OCI-LY3 (cell line): ENCODE data around the gene FMOD.

ENCODE experiments used
- H2AFZ ChIP-seq: fragments of 200-600, 300-600 bp; shearing (Covaris generic); 2 replicates; pipeline ENCODE4 v1.6.0; 2014; ENCODE audit warnings: antibody characterized with exemption, low read depth, low read length
- H3K27ac ChIP-seq: fragments of 200-600, 300-600 bp; sonication (generic); 2 replicates; pipeline ENCODE4 v1.5.1; 2014; ENCODE audit warnings: mild to moderate bottlenecking, low read length, moderate library complexity, mixed read lengths
- H3K27me3 ChIP-seq: fragments of 200-600, 300-600 bp; sonication (generic); 2 replicates; pipeline ENCODE4 v1.6.1; 2014; ENCODE audit warnings: low read depth, low read length, mixed read lengths
- H3K36me3 ChIP-seq: fragments of 200-600, 300-600 bp; sonication (generic); replicated peaks from 2 replicates; pipeline ENCODE3; 2014; ENCODE audit warnings: low read depth, low read length, mixed read lengths
- H3K4me1 ChIP-seq: fragments of 300-600, 200-600 bp; sonication (generic); 2 replicates; pipeline ENCODE4 v1.6.1; 2014; ENCODE audit warnings: low read length, mixed read lengths
- H3K4me2 ChIP-seq: fragments of 200-600, 300-600 bp; sonication (generic); 2 replicates; pipeline ENCODE4 v1.6.1; 2014; ENCODE audit warnings: low read length, mixed read lengths
- H3K4me3 ChIP-seq: fragments of 300-600, 200-600 bp; sonication (generic); 2 replicates; pipeline ENCODE4 v1.5.1; 2014; ENCODE audit warnings: antibody characterized with exemption, mild to moderate bottlenecking, low read length, moderate library complexity
- H3K79me2 ChIP-seq: fragments of 300-600, 200-600 bp; shearing (Covaris generic); 2 replicates; pipeline ENCODE4 v1.6.1; 2014; ENCODE audit warnings: mild to moderate bottlenecking, low read length, mixed read lengths
- H3K9ac ChIP-seq: fragments of 300-600, 200-600 bp; shearing (Covaris generic); 2 replicates; pipeline ENCODE4 v1.6.0; 2014; ENCODE audit warnings: mild to moderate bottlenecking, low read length, moderate library complexity
- H3K9me3 ChIP-seq: fragments of 200-600, 300-600 bp; shearing (Covaris generic); 2 replicates; pipeline ENCODE4 v1.6.1; 2014; ENCODE audit warnings: low read length, mixed read lengths; ENCODE audit not compliant: insufficient read depth
- H4K20me1 ChIP-seq: fragments of 200-600, 300-600 bp; sonication (generic); 2 replicates; pipeline ENCODE4 v1.6.1; 2016; ENCODE audit warnings: low read length, mixed read lengths; ENCODE audit not compliant: insufficient read depth
- EZH2phosphoT487 ChIP-seq: fragments of 200-600 bp; shearing (Covaris generic); IDR thresholded peaks from 2 replicates; pipeline ENCODE4 v1.6.1; 2018; ENCODE audit warnings: antibody characterized with exemption, mixed run types, low read depth
- TF ChIP-seq, protein P1 (sequence below): fragments of 200-600, 300-600 bp; sonication (generic); IDR thresholded peaks from 2 replicates; pipeline ENCODE4 v1.5.1; 2014; ENCODE audit warnings: antibody characterized with exemption, low read length, low read depth

FMOD gene

DNA sequence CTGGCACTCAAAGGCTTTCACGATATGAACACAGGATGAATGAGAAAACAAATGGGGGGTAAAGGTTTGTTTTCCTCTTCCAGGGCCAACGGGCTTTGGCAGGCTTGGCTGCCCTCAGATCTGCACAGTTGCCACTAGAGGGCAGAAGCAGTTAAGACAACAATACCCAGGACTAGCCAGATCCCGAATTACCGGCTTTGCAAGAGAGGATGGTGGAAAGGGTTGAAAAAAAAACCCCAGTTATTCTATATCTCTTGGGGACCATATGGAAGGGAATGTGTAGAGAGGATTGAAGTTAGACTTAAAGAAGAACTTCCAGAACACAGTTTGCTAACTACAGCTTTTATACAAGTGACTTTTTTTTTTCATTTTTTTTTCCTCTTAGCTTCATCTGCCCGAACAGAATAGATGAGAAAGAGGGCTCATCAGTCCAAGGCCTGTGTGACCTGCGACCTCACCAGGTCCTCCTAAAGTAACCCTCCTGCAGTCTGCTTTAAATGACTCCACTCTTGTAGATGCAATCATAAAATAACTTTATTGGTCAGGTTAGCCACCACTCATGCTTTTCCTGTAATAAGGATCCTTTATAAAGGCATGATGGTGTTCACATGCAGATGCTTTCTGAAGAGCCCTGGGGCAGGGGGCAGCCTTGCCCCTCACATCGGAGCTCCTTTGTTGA lies 10.7 kb downstream of the FMOD start:
- Histone ChIP-seq H3K79me2 (no peaks in the 10 kb centered on the region), H3K36me3 (no peaks in the 10 kb centered on the region), H3K27ac (no peak overlapping the region), H4K20me1 (no peaks in the 10 kb centered on the region), H2AFZ (peak overlapping the region; percentile 2; the same call in 1 of the 2 replicates), H3K4me1 (peaks cover 15% of the 10 kb centered on the region), H3K9me3 (no peaks in the 10 kb centered on the region), H3K4me3 (no peak overlapping the region), H3K9ac (no peak overlapping the region), H3K4me2 (peak overlapping the region; percentile 15; the same call in 1 of the 2 replicates), H3K27me3 (peaks cover 43% of the 10 kb centered on the region)
- 0 out of 2 replicates have a peak, but pooled peaks have one; percentile 45 for TF ChIP-seq EZH2phosphoT487
- TF ChIP-seq, protein P1, sequence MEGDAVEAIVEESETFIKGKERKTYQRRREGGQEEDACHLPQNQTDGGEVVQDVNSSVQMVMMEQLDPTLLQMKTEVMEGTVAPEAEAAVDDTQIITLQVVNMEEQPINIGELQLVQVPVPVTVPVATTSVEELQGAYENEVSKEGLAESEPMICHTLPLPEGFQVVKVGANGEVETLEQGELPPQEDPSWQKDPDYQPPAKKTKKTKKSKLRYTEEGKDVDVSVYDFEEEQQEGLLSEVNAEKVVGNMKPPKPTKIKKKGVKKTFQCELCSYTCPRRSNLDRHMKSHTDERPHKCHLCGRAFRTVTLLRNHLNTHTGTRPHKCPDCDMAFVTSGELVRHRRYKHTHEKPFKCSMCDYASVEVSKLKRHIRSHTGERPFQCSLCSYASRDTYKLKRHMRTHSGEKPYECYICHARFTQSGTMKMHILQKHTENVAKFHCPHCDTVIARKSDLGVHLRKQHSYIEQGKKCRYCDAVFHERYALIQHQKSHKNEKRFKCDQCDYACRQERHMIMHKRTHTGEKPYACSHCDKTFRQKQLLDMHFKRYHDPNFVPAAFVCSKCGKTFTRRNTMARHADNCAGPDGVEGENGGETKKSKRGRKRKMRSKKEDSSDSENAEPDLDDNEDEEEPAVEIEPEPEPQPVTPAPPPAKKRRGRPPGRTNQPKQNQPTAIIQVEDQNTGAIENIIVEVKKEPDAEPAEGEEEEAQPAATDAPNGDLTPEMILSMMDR: peak; percentile 99

DNA sequence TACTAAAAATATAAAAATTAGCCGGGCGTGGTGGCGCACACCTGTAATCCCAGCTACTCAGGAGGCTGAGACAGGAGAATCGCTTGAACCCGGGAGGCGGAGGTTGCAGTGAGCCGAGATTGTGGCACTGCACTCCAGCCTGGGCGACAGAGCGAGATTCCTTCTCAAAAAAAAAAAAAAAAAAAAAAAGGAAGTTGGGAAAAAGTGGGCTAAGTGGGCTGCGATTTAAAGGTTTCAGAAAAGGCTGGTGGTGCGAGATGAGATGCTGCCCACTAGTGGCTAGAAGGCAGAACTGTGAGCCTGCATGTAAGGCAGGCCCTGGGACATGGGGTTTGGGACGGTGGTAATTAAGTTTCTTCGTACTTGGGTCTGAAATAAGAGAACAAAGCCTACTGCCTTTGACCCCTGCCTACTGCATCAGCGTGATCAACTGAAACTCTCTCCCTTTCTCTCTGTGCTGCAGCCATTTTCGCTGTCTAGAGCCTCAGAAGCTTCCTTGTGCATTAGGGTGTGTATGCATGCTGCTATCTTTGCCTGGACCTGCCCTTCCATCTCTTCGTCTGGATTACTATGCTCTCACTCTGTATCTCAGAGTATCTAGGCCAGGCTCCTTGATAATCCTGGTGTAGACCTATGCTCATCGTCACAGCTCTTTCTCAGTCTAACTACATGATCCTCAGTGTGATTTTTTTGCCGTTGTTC lies 12.4 kb downstream of the FMOD start:
- no peak overlapping the region for H3K4me3 ChIP-seq
- H4K20me1 ChIP-seq: no peaks in the 10 kb centered on the region
- TF ChIP-seq EZH2phosphoT487: no peak
- TF ChIP-seq, protein P1: peak; percentile 81
- no peak overlapping the region for H2AFZ ChIP-seq
- H3K4me2 ChIP-seq: no peak overlapping the region
- H3K27me3 ChIP-seq: peaks cover 26% of the 10 kb centered on the region
- H3K27ac ChIP-seq: no peak overlapping the region
- H3K79me2 ChIP-seq: no peaks in the 10 kb centered on the region
- H3K9me3 ChIP-seq: no peaks in the 10 kb centered on the region
- H3K9ac ChIP-seq: no peak overlapping the region
- H3K4me1 ChIP-seq: peaks cover 15% of the 10 kb centered on the region
- H3K36me3 ChIP-seq: no peaks in the 10 kb centered on the region

DNA sequence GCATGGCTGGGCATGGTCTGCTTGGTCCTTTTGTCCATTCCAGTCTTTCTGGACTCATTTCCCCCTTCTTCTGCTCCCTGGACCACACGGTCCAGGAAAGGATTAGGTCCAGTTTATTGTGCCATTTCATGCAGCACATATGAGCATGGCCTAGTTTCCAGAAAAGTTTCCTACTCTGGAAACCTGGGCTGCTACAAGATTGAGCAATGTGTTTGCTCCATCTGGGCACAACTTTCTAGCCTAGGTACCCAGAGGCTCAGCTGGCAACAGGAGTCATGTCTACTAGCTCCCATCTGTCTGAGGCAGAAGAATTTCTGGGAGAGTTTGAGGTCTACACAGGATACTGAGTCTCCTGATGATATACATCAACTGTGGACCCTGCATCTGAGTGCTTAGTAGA lies 14.8 kb downstream of the FMOD start:
- Histone ChIP-seq H3K27ac (no peak overlapping the region), H3K9ac (no peak overlapping the region), H3K79me2 (no peaks in the 10 kb centered on the region)

DNA sequence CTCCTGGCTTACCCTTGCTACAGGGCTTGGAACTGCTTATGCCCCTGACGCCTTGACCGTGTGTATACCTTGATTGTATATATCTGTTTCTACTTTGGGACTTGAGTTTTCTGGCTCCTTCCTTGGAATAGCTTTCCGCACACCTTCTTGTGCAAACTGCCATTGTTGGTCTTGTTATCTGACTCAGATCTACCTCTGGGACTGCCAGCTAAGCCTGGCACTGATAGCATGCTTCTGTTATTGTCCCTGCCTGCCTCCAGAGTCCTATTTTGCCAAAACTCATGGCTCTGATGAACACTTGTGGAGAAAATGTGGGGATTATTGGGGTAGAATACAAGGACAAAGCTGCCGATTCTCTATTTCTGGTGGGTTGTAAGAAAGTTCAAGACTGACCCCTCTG lies 15.4 kb downstream of the FMOD start:
- H3K4me2 ChIP-seq: no peak overlapping the region
- no peak overlapping the region for H2AFZ ChIP-seq
- peaks cover 4% of the 10 kb centered on the region for H3K27me3 ChIP-seq

More for the DNA sequence above, 14.8 kb downstream of the FMOD start:
- Histone ChIP-seq H3K4me1 (peaks cover 12% of the 10 kb centered on the region), H3K27me3 (peaks cover 10% of the 10 kb centered on the region), H4K20me1 (no peaks in the 10 kb centered on the region), H3K9me3 (no peaks in the 10 kb centered on the region), H3K36me3 (no peaks in the 10 kb centered on the region), H3K4me2 (no peak overlapping the region), H2AFZ (no peak overlapping the region), H3K4me3 (no peak overlapping the region)
- no peak for TF ChIP-seq EZH2phosphoT487
- TF ChIP-seq, protein P1: no peak

More for the DNA sequence above, 15.4 kb downstream of the FMOD start:
- no peaks in the 10 kb centered on the region for H4K20me1 ChIP-seq
- peaks cover 12% of the 10 kb centered on the region for H3K4me1 ChIP-seq
- no peaks in the 10 kb centered on the region for H3K79me2 ChIP-seq
- no peak overlapping the region for H3K9ac ChIP-seq
- no peak overlapping the region for H3K27ac ChIP-seq
- H3K9me3 ChIP-seq: no peaks in the 10 kb centered on the region
- TF ChIP-seq, protein P1: no peak
- TF ChIP-seq EZH2phosphoT487: no peak
- H3K36me3 ChIP-seq: no peaks in the 10 kb centered on the region
- no peak overlapping the region for H3K4me3 ChIP-seq
